ENCODE data around the gene LRP4. TPM values are rescaled to one million over a fixed set of nuclear protein-coding genes. Genes with fewer than 3 reads are reported as not detected.

LRP4 gene
- total and polyA plus RNA-seq, 2 of the 8 experiments (the other 6 are each of a cell fraction or from before 2014, with no cell fraction given), result 5.4 to 22.1 TPM

- no peak overlapping the region for H3K4ac ChIP-seq (replicated peaks; ENCODE audit: insufficient read length, low read depth, low read length)
- H3K27ac ChIP-seq (ENCODE audit: low read depth, low read length), result no peak overlapping the region
- no peak overlapping the region for H3K56ac ChIP-seq (replicated peaks; ENCODE audit: insufficient read length, low read depth, low read length)
- H3K23me2 ChIP-seq (ENCODE audit: low read depth, low read length), result peaks cover 3% of the 10 kb centered on the region
- no peak overlapping the region for H3K23ac ChIP-seq (ENCODE audit: insufficient read length)
- no peaks in the 10 kb centered on the region for H4K20me1 ChIP-seq (replicated peaks in 1 of 2; ENCODE audit: control insufficient read depth in 1 of 2, insufficient read depth in 2 of 2, low read length in 2 of 2)
- no peak overlapping the region for H2BK12ac ChIP-seq (ENCODE audit: low read depth, low read length)
- H4K5ac ChIP-seq (ENCODE audit: insufficient read length, low read depth, low read length), result no peak overlapping the region
- no peak overlapping the region for H2AK5ac ChIP-seq (ENCODE audit: low read depth, low read length)
- H4K91ac ChIP-seq (replicated peaks; ENCODE audit: insufficient read length, low read length), result no peak overlapping the region
- ChIA-PET POLR2A (ENCODE audit: partially characterized antibody) (interaction anchor here (1.2 kb wide), 1 partner anchor 24 kb away, joined by 3 read pairs; no protein-coding TSS in a partner anchor), CTCF (ENCODE audit: partially characterized antibody) (interaction anchor here (0.6 kb wide), 1 partner anchor 29 kb away, joined by 3 read pairs; no protein-coding TSS in a partner anchor)
- H3K79me2 ChIP-seq (ENCODE audit: control insufficient read depth in 1 of 2, insufficient read depth in 2 of 2, low read length in 2 of 2), result no peaks in the 10 kb centered on the region
- no peak overlapping the region for H2BK15ac ChIP-seq (ENCODE audit: low read length)
- H3K4me2 ChIP-seq (ENCODE audit: insufficient read depth in 1 of 2, low read depth in 2 of 2, low read length in 2 of 2), result no peak overlapping the region
- whole genome bisulfite sequencing, 2 experiments (ENCODE audit: extremely low coverage in 1 of 2, insufficient coverage in 1 of 2, insufficient read length in 1 of 2, insufficient replicate concordance in 2 of 2, low coverage in 1 of 2, low lambda C conversion rate in 2 of 2, missing lambda C conversion rate in 1 of 2), result 82% methylated on average over 10 of the region's 10 CpGs; no CpG with 5 or more reads in 1 of the 2 experiments
- H3K4me3 ChIP-seq (ENCODE audit: extremely low read depth in 1 of 4, insufficient read depth in 2 of 4, low read depth in 3 of 4, low read length in 4 of 4), result no peak overlapping the region
- H3K4me1 ChIP-seq (replicated peaks in 1 of 4; ENCODE audit: control insufficient read depth in 3 of 4, insufficient read depth in 4 of 4, low read length in 3 of 4), result peaks cover 0 to 2% (median 0%) of the 10 kb centered on the region in 4 experiments; a peak in 1 of 7 replicates
- peaks cover 0 to 3% (median 0%) of the 10 kb centered on the region in 4 experiments; a peak in 2 of 8 replicates for H3K36me3 ChIP-seq (ENCODE audit: control insufficient read depth in 2 of 4, insufficient read depth in 4 of 4, low read length in 3 of 4)
- H2BK20ac ChIP-seq (ENCODE audit: low read length), result no peak overlapping the region
- no peak overlapping the region for H3K18ac ChIP-seq (ENCODE audit: extremely low read depth, low read length)
- FAIRE-seq (no peak), DNase-seq (ENCODE audit: low read depth in 1 of 2, low spot score in 2 of 2) (peak in 1 of 2 experiments; percentile 63)
- H3K79me1 ChIP-seq (ENCODE audit: low read depth, low read length), result no peaks in the 10 kb centered on the region
- no peak overlapping the region for H2BK5ac ChIP-seq (ENCODE audit: low read depth, low read length)
- H2BK120ac ChIP-seq (replicated peaks; ENCODE audit: low read depth, low read length), result no peak overlapping the region
- no peak overlapping the region for H2AFZ ChIP-seq (ENCODE audit: low read length)
- H3K14ac ChIP-seq (ENCODE audit: insufficient read length), result no peak overlapping the region
- H3K9ac ChIP-seq (replicated peaks in 1 of 4; ENCODE audit: extremely low read depth in 1 of 4, low read depth in 3 of 4, low read length in 3 of 4), result no peak overlapping the region
- peaks cover 3 to 4% of the 10 kb centered on the region in 2 experiments; a peak in 1 of 4 replicates for H3K9me3 ChIP-seq (ENCODE audit: insufficient read depth in 2 of 2, low read depth in 1 of 2, low read length in 1 of 2)
- H4K8ac ChIP-seq (ENCODE audit: extremely low read depth, insufficient read depth, low read length), result no peak overlapping the region
- H3K27me3 ChIP-seq (replicated peaks in 1 of 4; ENCODE audit: control insufficient read depth in 3 of 4, extremely low read depth in 1 of 4, insufficient read depth in 3 of 4, low read length in 3 of 4), result no peaks in the 10 kb centered on the region; a peak in 1 of 7 replicates
Observed at GRCh38 chr11:46850829-46851380, 67.4 kb downstream of the LRP4 start.
